Choroid plexus epithelial cell (primary cell): ENCODE measurements around the gene MTM1.

ENCODE experiments used
- DNase-seq: peaks from one replicate; pipeline ENCODE4 v3.0.0-alpha.2; 2010; ENCODE audit warnings: low read depth
- H3K4me3 ChIP-seq: 2 replicates; pipeline ENCODE4 v1.5.1; 2011; ENCODE audit warnings: low read depth, mild to moderate bottlenecking, control low read depth, low read length, moderate library complexity
- CTCF ChIP-seq: conservative IDR thresholded peaks from 2 replicates; pipeline ENCODE4 v1.5.1; 2011; ENCODE audit warnings: low read depth, mild to moderate bottlenecking, control low read depth, inconsistent platforms, low read length, moderate library complexity

Gene MTM1

GRCh38 chrX:150568320-150569154, at the start of gene MTM1:
MTM1 (plus strand) TSS chrX:150568621; CDS start chrX:150592615, 23,994 bp downstream.
- TF ChIP-seq CTCF: no peak
- DNase-seq: peak; percentile 96

GRCh38 chrX:150522494-150522893, 45.9 kb upstream of the MTM1 start:
- DNase-seq: no peak
- no peak for TF ChIP-seq CTCF

More at GRCh38 chrX:150568320-150569154, at the start of gene MTM1:
- peak within 1 kb of the TSS; percentile 78 for H3K4me3 ChIP-seq

GRCh38 chrX:150525061-150525919, 43.1 kb upstream of the MTM1 start:
- no peak for TF ChIP-seq CTCF
- no peak for DNase-seq
- H3K4me3 ChIP-seq: no peak overlapping the region

More at GRCh38 chrX:150522494-150522893, 45.9 kb upstream of the MTM1 start:
- no peak overlapping the region for H3K4me3 ChIP-seq

- H3K4me3 ChIP-seq: no peak overlapping the region
- TF ChIP-seq CTCF: no peak
- no peak for DNase-seq
Measured at GRCh38 chrX:150526692-150527091, 41.7 kb upstream of the MTM1 start.

- no peak for DNase-seq
- H3K4me3 ChIP-seq: no peak overlapping the region
Measured at GRCh38 chrX:150527108-150527507, 41.3 kb upstream of the MTM1 start.

GRCh38 chrX:150529587-150529986, 38.8 kb upstream of the MTM1 start:
- no peak overlapping the region for H3K4me3 ChIP-seq
- TF ChIP-seq CTCF: no peak
- no peak for DNase-seq

More at GRCh38 chrX:150527108-150527507, 41.3 kb upstream of the MTM1 start:
- TF ChIP-seq CTCF: no peak
